ENCODE measurements around the gene SPPL2B. TPM values are rescaled to one million over a fixed set of nuclear protein-coding genes. Genes with fewer than 3 reads are reported as not detected.

The SPPL2B gene
- total and polyA plus RNA-seq, 7 donors: 11.4 to 38.0 (median 22.1) TPM

DNA sequence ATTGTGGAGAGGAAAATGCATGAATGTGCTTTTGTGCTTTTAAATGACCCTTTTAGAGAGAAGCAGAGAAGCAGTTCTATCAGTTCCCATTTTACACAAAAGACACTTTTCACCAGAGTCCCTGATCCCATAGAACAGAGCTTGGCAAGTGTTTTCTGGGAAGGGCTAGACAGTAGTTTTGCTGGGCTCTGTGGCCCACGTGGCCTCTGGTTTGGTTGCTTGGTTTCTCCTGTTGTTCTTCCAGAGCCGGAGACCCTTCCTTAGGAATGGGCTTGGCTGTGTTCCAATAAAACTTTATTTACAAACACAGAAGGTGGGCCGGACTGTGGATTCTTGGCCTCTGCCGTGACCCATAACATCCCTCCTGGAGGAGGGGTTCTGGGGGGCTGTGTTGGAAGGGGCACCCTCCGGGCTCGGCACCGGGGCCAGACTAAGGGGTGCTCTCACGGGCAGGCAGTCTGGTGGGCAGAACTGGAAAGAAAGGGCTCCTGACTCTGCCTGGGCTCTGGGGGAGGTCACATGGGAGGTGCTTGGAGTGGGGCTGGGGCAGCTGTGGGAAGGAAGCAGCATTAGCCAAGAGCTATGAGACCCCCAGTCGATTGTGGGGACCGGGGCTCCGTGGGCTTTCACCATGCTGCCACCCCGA is 3.2 kb downstream of the SPPL2B start:
- Histone ChIP-seq H3K4me3 (peak overlapping the region; percentile 93), H3K4me1 (peaks cover 53% of the 10 kb centered on the region), H3K27ac (peak overlapping the region; percentile 84), H3K9me3 (no peaks in the 10 kb centered on the region), H3K27me3 (ENCODE audit: insufficient read depth in 3 of 3, low read length in 2 of 3) (no peaks in the 10 kb centered on the region), H3K36me3 (ENCODE audit: insufficient read depth in 1 of 2, low read depth in 1 of 2) (peaks cover 0 to 4% of the 10 kb centered on the region in 2 donors)
- TF ChIP-seq, protein P1, sequence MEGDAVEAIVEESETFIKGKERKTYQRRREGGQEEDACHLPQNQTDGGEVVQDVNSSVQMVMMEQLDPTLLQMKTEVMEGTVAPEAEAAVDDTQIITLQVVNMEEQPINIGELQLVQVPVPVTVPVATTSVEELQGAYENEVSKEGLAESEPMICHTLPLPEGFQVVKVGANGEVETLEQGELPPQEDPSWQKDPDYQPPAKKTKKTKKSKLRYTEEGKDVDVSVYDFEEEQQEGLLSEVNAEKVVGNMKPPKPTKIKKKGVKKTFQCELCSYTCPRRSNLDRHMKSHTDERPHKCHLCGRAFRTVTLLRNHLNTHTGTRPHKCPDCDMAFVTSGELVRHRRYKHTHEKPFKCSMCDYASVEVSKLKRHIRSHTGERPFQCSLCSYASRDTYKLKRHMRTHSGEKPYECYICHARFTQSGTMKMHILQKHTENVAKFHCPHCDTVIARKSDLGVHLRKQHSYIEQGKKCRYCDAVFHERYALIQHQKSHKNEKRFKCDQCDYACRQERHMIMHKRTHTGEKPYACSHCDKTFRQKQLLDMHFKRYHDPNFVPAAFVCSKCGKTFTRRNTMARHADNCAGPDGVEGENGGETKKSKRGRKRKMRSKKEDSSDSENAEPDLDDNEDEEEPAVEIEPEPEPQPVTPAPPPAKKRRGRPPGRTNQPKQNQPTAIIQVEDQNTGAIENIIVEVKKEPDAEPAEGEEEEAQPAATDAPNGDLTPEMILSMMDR (IDR thresholded peaks at IDR 0.05): no peak
- WGBS, 3 donors: 64 to 72% (median 67%) methylated on average over 11 to 12 of the region's 12 CpGs
- ATAC-seq (no peak), DNase-seq (peak in 1 of 2 donors; percentile 51)
- intact Hi-C loops (cut with DNase I): loop anchor here in 1 of 2 donors (5.0 kb wide), 1 partner anchor 56 kb away; no protein-coding TSS in a partner anchor

DNA sequence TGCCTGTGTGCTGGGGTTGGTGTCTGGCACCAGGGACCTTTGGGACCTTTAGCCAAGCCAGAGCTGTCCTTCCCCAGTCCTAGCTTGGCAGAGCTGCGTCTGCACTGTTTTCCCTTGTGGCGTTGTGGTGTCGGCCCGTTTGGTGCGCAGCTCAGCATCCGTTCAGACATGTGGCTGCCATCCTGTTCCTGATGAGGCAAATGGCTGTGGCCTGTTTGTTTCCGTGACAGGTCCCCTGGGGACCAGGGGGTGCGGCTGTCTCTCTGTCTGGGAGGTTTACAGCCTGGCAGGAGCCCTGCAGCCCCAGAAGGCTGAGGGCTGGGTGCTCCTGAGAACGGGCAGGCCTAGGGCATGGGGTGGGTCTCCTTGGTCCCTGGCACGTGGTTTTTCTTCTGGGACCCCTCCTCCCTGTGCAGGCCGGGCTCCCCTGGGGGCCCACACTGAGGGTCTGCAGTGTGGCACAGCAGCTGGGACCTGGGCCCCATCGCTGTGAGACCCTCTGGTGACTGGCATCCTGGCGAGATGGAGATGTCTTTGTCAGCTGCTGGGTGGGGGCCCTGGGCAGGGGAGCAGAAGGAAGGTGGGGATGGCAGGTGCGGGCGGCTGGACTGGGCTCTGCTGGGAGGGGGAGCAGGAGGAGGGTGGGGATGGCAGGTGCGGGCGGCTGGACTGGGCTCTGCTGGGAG is 4.0 kb downstream of the SPPL2B start:
- H3K4me3 ChIP-seq: peak overlapping the region; percentile 93
- ATAC-seq (peak in 1 of 4 donors; percentile 13), DNase-seq (peak in 1 of 2 donors; percentile 59)
- H3K36me3 ChIP-seq (ENCODE audit: insufficient read depth in 1 of 2, low read depth in 1 of 2): peaks cover 0 to 4% of the 10 kb centered on the region in 2 donors
- H3K4me1 ChIP-seq: peaks cover 45% of the 10 kb centered on the region
- intact Hi-C loops (cut with DNase I): loop anchor here in 1 of 2 donors (5.0 kb wide), 1 partner anchor 55 kb away; no protein-coding TSS in a partner anchor
- no peaks in the 10 kb centered on the region for H3K9me3 ChIP-seq
- TF ChIP-seq, protein P1 (IDR thresholded peaks at IDR 0.05): no peak
- H3K27ac ChIP-seq: peak overlapping the region; percentile 84
- WGBS, 3 donors: 20 to 44% (median 22%) methylated on average over 14 to 17 of the region's 17 CpGs
- no peaks in the 10 kb centered on the region for H3K27me3 ChIP-seq (ENCODE audit: insufficient read depth in 3 of 3, low read length in 2 of 3)

DNA sequence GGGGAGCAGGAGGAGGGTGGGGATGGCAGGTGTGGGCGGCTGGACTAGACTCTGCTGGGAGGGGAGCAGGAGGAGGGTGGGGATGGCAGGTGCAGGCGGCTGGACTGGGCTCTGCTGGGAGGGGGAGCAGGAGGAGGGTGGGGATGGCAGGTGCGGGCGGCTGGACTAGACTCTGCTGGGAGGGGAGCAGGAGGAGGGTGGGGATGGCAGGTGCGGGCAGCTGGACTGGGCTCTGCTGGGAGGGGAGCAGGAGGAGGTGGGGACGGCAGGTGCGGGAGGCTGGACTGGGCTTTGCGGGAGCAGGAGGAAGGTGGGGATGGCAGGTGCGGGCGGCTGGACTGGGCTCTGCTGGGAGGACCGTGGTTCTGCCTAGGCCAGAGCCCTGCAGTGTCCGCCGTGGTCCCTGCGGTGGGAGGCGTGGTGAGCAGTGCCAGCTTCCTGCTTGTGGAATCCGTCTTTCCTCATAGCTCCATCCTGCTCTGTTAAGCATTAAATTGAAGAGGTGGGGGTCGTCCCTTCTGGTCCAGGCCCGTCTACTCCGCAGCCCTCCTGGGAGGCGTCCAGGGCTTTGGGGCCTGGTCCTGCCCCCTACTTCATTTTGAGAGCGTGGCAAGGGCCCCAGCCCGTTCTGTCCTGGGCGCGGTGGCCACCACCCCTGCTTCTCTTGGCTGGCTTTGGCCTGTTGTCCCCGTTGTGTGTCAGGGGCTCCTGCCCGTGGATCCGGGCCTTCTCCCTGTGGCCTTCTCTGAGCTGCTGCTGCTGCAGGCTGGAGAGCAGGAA is 4.7 kb downstream of the SPPL2B start:
- peak in 1 of 2 donors; percentile 53 for DNase-seq
- Histone ChIP-seq H3K4me3 (no peak overlapping the region), H3K9me3 (no peaks in the 10 kb centered on the region), H3K27ac (peak overlapping the region; percentile 76), H3K27me3 (ENCODE audit: insufficient read depth in 3 of 3, low read length in 2 of 3) (no peaks in the 10 kb centered on the region), H3K36me3 (ENCODE audit: insufficient read depth in 1 of 2, low read depth in 1 of 2) (peaks cover 0 to 7% of the 10 kb centered on the region in 2 donors), H3K4me1 (peaks cover 42% of the 10 kb centered on the region)
- ATAC-seq: peak in 1 of 4 donors; percentile 15
- 40 to 60% (median 46%) methylated on average over 23 to 27 of the region's 27 CpGs for WGBS, 3 donors
- TF ChIP-seq, protein P1 (IDR thresholded peaks at IDR 0.05): no peak
- intact Hi-C loops (cut with DNase I): loop anchor here in 1 of 2 donors (5.0 kb wide), 1 partner anchor 54 kb away; no protein-coding TSS in a partner anchor

DNA sequence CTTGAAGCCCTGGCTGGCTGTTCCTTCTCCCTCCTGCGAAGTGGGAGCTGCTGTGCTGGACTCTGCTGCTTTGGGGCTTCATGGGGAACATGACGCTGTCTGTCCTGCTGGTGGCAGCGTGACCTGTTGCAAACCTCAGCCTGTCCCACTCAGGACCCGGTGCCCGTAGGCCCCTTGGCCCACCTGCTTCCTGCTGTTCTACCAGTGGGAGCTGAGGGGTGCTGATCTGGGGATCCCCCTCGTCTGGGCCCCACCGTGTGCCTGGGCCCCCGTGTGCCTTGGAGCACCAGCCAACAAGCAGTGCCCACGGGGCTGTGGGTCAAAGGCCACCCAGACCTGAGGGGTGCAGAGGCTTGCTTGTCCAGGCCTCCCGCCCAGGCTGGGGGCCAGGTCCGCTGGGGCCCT is 5.3 kb downstream of the SPPL2B start:
- DNase-seq: no peak
- intact Hi-C loops (cut with DNase I): loop anchor here in 1 of 2 donors (5.0 kb wide), 1 partner anchor 53 kb away; no protein-coding TSS in a partner anchor
- Histone ChIP-seq H3K4me1 (peaks cover 42% of the 10 kb centered on the region), H3K4me3 (no peak overlapping the region), H3K27ac (peak overlapping the region; percentile 76), H3K36me3 (ENCODE audit: insufficient read depth in 1 of 2, low read depth in 1 of 2) (peaks cover 0 to 8% of the 10 kb centered on the region in 2 donors), H3K9me3 (no peaks in the 10 kb centered on the region), H3K27me3 (ENCODE audit: insufficient read depth in 3 of 3, low read length in 2 of 3) (no peaks in the 10 kb centered on the region)
- TF ChIP-seq, protein P1 (IDR thresholded peaks at IDR 0.05): no peak
- no peak for ATAC-seq
- 60 to 73% (median 71%) methylated on average over 10 to 11 of the region's 11 CpGs for WGBS, 3 donors
